ENCODE data around the gene FMC1.

Gene FMC1

DNA sequence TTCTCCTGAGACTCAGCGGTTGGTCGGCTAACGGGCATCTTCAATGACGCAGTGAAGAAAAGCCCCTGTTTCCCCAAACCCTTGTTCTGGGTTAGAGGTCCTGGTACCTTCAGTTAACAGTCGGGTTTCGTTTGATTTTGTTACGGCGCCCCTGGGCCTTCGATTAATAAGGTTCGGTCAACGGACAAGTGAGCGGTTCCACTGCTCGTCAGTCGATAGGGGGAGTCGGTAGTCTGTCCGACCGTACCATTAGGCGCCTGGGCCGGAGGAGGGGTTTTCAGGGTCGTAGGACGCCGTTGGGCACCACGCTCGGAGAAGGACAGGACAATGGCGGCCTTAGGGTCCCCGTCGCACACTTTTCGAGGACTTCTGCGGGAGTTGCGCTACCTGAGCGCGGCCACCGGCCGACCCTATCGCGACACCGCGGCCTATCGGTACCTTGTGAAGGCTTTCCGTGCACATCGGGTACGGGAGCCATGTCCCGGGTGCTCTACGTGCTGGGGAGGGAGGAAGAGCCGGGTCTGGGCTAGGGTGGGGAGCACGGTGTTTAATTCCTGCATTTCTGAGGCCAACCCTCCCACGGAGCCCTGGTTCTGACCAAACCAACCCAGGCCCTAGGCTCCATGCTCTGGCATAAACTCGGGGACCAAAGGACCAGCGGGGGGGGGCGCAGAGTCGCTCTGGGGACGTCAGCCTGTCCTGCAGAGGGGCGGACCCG lies at the start of gene FMC1:
FMC1 (plus strand) TSS at position 280 of the 718 bp plus-strand sequence; CDS start at position 328, 48 bp downstream.
- Histone ChIP-seq H2AFZ (peak within 1 kb of the TSS; percentile 100), H3K9ac (peak within 1 kb of the TSS; percentile 99), H3K4me3 (ENCODE audit: low read depth, low read length) (peak within 1 kb of the TSS; percentile 98), H3K27ac (peak within 1 kb of the TSS; percentile 100), H3K27me3 (ENCODE audit: control insufficient read depth, insufficient read depth, low read length) (no peaks in the 10 kb centered on the region), H3K4me1 (peaks cover 3% of the 10 kb centered on the region), H3K79me2 (peaks cover 7% of the 10 kb centered on the region), H3K9me3 (ENCODE audit: control insufficient read depth, low read length) (no peaks in the 10 kb centered on the region), H3K36me3 (ENCODE audit: control insufficient read depth, insufficient read depth, low read length) (no peaks in the 10 kb centered on the region), H3K4me2 (ENCODE audit: low read length) (peak within 1 kb of the TSS; percentile 97)
- peak; percentile 69 for TF ChIP-seq CTCF (IDR thresholded peaks at IDR 0.05)

- H3K36me3 ChIP-seq (ENCODE audit: control insufficient read depth, insufficient read depth, low read length) = no peaks in the 10 kb centered on the region
- H3K9me3 ChIP-seq (ENCODE audit: control insufficient read depth, low read length) = no peaks in the 10 kb centered on the region
- TF ChIP-seq CTCF (IDR thresholded peaks at IDR 0.05) = no peak
- no peak overlapping the region for H3K27ac ChIP-seq
- no peak overlapping the region for H2AFZ ChIP-seq
- H3K4me3 ChIP-seq (ENCODE audit: low read depth, low read length) = no peak overlapping the region
- H3K79me2 ChIP-seq = no peaks in the 10 kb centered on the region
- no peaks in the 10 kb centered on the region for H3K27me3 ChIP-seq (ENCODE audit: control insufficient read depth, insufficient read depth, low read length)
- no peak overlapping the region for H3K9ac ChIP-seq
- H3K4me2 ChIP-seq (ENCODE audit: low read length) = no peak overlapping the region
- H3K4me1 ChIP-seq = no peaks in the 10 kb centered on the region
These were observed 48.3 kb upstream of the FMC1 start for GRCh38 chr7:139292821-139293220.

- Histone ChIP-seq H3K4me1 (no peaks in the 10 kb centered on the region), H3K36me3 (ENCODE audit: control insufficient read depth, insufficient read depth, low read length) (no peaks in the 10 kb centered on the region), H3K4me3 (ENCODE audit: low read depth, low read length) (no peak overlapping the region), H3K27ac (no peak overlapping the region), H3K4me2 (ENCODE audit: low read length) (no peak overlapping the region), H3K79me2 (no peaks in the 10 kb centered on the region), H2AFZ (no peak overlapping the region), H3K27me3 (ENCODE audit: control insufficient read depth, insufficient read depth, low read length) (no peaks in the 10 kb centered on the region), H3K9ac (no peak overlapping the region), H3K9me3 (ENCODE audit: control insufficient read depth, low read length) (no peaks in the 10 kb centered on the region)
- TF ChIP-seq CTCF (IDR thresholded peaks at IDR 0.05) = no peak
These were observed 47.6 kb upstream of the FMC1 start for GRCh38 chr7:139293534-139293933.

- no peaks in the 10 kb centered on the region for H3K9me3 ChIP-seq (ENCODE audit: control insufficient read depth, low read length)
- no peak overlapping the region for H3K27ac ChIP-seq
- no peak overlapping the region for H2AFZ ChIP-seq
- H3K4me3 ChIP-seq (ENCODE audit: low read depth, low read length) = no peak overlapping the region
- H3K79me2 ChIP-seq = no peaks in the 10 kb centered on the region
- H3K4me1 ChIP-seq = no peaks in the 10 kb centered on the region
- H3K27me3 ChIP-seq (ENCODE audit: control insufficient read depth, insufficient read depth, low read length) = no peaks in the 10 kb centered on the region
- no peak overlapping the region for H3K9ac ChIP-seq
- H3K4me2 ChIP-seq (ENCODE audit: low read length) = no peak overlapping the region
- H3K36me3 ChIP-seq (ENCODE audit: control insufficient read depth, insufficient read depth, low read length) = no peaks in the 10 kb centered on the region
- no peak for TF ChIP-seq CTCF (IDR thresholded peaks at IDR 0.05)
These were observed 46.9 kb upstream of the FMC1 start for GRCh38 chr7:139294241-139294640.
